Stimulated activated CD4-positive, alpha-beta T cell treated with anti-CD3 and anti-CD28 coated beads, Interleukin-1b, Interleukin-23, amount 100 ng/mL, for 4 hours (primary cell): Measurements from ENCODE around the gene RIOK1.
A peak's percentile ranks its signal among the peaks of the same experiment; 100 is the strongest.
"Not testable (repeated sequence)": the region's sequence is repeated elsewhere in the genome, so short reads cannot be mapped to it uniquely, and the experiment has no call there.

Source experiments
- DNase-seq, 2 donors: peaks; one replicate each; pipeline ENCODE4 v3.0.0-alpha.2; 2020; ENCODE audit warnings: low read depth in 2 of 2

Gene RIOK1

DNA sequence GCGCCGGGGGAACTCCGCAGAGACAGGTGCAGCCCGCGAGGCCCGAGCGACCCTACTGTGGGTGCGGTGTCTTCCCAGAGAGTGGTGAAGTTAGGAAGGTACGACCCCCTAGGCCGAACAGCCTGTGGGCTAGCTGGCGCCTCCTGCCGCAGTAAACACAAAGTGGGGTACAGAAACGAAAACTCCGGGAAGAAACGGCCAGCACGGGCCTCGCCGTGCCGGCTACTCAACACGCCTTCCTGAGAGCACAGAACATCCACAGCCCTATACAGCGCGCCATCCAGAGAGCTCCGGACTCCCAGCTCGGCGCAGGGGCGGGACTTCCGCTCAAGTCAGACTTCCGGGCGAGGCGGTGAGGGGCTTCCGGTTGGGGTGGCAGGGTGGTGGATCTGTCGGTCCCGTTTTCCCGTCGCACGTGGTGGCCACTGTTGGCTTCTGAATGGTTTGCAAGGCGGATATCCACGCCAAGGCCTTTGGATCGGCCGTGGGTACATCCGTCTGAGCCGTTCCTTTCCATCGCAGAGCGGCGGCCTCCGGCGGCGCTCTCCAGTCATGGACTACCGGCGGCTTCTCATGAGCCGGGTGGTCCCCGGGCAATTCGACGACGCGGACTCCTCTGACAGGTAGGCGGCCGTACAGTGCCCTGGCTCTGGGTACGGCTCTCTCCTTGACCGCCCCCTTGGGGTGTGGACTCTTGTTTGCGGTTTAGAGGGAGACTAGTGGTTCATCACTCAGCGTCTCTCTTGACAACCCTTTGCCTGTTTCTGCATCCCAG is at the start of gene RIOK1, which contains the start of gene CAGE1:
Gene RIOK1 (plus strand): TSS at position 358 of the 775 bp plus-strand sequence. CDS start 195 bp downstream, at position 553.
Gene CAGE1 (minus strand): TSS at position 292 of the 775 bp plus-strand sequence. CDS start 2,569 bp downstream, outside the sequence.
- peak; percentile 92 for DNase-seq

DNA sequence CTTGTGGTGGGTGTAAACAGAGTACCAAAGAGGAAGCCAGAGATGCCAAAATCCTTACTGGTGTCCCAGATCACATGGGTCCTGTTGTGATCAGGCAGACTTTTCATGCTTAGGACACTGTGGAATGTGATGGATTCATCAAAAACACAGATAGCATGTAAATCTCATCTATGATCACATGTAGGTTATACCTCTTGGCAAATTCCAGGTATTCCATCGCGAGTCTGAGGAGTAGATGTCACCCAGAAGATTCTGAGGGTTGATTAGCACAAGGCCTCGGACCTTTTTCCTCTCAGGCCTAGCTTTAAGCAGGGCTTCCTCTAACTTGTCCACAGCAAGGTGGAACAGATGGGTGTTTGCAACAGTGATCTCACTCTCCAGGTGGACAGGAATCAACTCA is 48.3 kb upstream of the RIOK1 start:
- no peak for DNase-seq

DNA sequence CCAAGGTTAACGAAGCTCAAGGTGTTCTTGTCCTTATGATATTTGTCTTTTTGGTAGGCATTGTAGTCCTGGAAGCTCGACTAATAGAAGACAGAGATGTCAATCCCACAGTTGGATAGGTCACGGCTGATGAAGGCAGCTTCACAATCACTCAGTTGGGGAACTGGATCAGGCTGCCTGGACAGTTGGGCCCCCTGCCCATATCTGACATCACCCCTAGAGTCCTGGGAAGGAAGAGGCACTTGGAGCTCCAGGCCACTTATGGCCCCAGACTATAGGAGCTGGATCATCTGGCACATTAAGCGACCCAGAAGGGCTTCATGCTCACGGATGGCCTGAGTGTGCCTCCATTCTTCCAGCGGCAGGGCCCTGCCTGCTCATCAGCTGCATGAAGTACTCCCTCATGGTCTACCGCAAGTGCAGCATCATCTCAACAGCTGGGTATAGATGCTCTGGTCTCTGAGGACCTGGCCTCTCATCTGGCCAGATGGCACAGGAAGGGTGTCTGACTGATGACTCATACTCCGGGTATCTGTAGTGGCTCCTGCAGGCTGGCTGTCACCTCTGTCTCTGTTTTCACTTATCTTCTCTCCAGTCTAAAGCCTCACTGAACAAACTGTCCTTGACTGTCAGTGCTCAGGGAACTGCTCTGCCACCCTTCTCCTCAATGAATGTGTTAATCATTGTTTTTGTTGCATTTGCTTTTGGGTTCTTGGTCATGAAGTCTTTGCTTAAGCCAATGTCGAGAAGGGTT is 47.4 kb upstream of the RIOK1 start:
- no peak for DNase-seq

DNA sequence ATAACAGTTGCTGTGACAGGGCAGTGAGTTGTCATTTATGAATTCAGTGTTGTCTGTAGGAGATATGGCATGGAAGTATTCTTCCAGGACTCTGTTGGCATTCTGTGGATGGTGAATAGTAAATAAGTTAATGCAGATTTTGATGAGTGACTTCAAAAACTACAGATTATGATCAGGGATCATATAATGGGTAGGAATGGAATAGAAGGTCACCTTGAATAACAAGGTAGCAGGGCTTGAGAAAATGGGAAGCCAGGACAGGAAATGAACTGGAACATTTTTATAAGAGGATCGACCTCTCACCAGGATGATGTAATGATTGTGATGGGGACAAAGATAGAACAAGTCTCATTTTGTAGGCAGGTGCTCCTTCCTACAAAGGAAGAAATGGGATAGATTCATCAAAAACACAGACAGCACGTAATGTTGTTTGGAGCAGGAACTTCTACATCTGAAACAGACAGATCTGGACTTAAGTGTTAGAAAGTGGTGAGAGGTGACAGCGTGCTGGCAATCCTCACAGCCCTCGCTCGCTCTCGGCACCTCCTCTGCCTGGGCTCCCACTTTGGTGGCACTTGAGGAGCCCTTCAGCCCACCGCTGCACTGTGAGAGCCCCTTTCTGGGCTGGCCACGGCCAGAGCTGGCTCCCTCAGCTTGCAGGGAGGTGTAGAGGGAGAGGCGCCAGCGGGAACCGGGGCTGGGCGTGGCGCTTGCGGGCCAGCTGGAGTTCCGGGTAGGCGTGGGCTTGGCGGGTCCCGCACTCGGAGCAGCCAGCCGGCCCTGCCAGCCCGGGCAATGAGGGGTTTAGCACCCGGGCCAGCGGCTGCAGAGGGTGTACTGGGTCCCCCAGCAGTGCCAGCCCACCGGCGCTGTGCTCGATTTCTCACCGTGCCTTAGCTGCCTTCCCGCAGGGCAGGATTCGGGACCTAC is 45.8 kb upstream of the RIOK1 start:
- no peak for DNase-seq

DNA sequence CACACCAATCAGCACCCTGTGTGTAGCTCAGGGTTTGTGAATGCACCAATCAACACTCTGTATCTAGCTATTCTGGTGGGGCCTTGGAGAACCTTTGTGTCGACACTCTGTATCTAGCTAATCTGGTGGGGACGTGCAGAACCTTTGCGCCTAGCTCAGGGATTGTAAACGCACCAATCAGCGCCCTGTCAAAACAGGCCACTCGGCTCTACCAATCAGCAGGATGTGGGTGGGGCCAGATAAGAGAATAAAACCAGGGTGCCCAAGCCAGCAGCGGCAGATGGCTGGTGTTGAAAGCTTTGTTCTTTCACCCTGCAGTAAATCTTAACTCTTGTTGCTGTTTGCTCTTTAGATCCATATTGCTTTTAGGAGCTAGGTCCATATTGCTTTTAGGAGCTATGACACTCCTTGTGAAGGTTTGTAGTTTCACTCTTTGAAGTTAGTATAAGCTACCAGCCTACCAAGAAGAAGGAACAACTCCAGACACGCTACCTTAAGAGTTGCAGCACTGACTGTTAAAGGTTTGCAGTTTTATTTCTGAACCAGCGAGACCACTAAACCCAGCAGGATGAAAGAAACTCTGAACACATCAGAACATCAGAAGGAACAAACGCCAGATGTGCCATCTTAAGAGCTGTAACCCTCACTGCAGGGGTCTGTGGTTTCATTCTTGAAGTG is 44.7 kb upstream of the RIOK1 start:
- DNase-seq = not testable (repeated sequence)

DNA sequence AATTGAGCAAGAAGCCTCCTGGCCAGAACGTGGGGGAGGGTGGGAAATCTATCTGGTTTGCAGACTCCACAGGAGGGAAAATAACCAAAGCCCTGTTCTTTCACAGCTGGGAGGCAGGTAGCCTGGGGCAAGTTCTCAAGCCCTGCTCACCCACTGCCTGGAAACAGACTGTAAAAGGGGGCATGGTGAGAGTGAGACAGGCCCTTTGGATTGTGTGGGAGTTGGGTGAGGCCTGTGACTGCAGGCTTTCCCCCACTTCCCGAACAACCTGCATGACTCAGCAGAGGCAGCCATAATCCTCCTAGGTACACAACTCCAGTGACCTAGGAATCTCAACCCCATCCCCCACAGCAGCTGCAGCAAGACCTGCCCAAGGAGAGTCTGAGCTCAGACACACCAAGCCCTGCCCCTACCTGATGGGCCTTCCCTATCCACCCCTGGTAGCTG is 42.0 kb upstream of the RIOK1 start:
- not testable (repeated sequence) for DNase-seq

DNA sequence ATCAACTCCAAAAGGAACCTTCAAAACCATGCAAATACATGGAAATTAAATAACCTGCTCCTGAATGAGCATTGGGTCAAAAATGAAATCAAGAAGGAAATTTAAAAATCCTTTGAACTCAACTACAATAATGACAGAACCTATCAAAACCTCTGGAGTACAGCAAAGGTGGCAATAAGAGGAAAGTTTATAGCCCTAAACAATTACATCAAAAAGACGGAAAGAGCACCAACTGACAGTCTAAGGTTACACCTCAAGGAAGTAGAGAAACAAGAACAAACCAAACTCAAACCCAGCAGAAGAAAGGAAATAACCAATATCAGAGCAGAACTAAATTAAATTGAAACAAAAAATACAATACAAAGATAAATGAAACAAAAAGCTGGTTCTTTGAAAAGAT is 39.0 kb upstream of the RIOK1 start:
- not testable (repeated sequence) for DNase-seq

DNA sequence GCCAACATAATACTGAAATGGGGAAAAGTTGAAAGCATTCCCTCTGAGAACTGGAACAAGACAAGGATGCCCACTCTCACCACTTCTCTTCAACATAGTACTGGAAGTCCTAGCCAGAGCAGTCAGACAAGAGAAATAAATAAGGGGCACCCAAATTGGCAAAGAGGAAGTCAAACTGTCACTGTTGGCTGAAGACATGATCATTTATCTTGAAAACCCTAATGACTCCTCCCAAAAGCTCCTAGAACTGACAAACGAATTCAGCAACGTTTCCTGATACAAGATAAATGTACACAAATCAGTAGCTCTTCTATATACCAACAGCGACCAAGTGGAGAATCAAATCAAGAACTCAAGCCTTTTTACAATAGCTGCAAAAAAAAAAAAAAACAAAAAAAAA is 37.7 kb upstream of the RIOK1 start:
- DNase-seq = not testable (repeated sequence)

DNA sequence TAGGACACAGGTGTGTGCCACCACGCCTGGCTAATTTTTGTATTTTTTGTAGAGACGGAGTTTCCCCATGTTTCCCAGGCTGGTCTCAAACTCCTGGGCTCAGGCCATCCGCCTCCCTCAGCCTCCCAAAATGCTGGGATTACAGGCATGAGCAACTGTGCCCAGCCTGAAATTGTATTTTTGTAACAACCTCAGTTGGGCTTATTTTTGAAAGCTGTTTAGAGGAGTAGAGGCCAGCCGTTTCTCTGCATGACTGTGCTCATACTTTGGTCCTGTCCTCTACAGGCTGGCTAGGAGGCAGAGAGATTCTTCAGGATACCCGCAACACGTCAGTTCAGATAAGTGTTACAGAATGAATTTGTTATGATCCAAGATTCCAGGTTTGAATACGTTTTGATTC is 22.2 kb upstream of the RIOK1 start:
- no peak for DNase-seq

DNA sequence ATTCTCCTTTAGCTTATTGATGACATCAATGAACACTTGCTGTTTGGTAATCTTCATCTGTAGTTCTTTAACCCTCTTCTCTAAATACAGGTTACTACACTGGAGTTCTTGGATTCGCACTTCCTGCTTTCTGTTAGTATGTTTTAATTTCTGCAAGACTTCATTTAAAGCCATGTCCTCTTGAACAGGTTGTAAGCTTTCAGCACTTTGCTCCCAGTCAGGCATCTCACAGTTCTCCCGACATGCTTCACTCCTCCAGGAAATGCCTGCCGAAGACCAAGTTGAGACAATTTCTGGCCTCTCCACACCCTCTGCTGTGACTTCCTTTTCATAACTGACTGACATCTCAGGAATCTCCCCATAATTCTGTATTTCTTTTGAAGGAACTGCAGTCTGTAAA is 15.9 kb upstream of the RIOK1 start:
- no peak for DNase-seq

DNA sequence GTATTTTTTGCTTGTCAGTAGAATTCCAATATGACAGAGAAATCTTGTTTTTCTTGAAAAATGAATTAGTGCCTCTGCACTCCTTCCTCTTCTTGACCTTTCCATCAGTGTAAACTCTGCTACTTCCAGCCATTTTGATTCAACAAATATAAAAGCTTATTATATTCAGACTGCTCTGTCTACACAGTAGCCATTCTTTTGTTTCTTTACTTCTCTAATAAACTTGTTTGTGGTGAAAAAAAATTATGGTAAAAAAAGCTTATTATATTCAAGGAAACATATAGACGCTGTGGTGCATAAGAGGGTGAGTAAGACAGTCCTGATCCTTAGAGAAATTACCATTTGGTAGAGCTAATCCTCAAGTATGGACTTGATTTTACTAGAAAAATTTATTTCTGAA is 11.6 kb upstream of the RIOK1 start:
- no peak for DNase-seq

DNA sequence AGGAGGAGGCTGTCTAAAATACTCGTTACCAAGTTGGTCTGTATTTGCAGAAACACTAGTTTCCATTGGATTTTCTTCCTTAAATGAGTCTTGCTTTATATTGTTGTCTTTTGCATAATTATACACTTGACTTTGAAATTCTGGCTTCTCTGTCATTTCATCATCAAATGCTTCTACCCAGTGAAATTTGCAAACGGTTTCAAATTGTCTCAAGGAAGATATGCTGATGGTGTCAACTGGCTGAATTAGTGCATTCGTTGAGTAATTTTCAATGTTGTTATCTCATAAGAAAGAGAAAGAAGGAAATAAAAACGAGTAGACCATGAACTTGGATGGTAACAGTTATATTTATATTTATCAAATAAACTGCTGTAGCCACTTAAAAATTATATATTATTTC is 10.9 kb upstream of the RIOK1 start:
- DNase-seq = no peak

DNA sequence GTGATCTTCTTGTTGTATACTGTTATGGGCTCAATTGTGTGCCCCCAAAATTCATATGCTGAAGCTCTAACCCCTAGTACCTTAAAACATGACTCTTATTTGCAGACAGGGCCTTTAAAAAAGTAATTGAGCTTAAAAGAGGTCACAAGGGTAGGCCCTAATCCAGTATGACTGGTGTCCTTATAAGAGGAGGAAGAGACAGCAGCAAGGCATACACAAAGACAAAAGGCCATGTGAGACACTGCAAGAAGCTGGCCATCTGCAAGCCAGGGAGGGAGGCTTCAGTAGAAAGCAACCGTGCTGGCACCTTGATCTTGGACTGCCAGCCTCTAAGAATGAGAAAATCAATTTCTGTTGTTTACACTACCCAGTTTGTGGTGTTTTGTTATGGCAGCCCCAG is 8.5 kb upstream of the RIOK1 start:
- no peak for DNase-seq

DNA sequence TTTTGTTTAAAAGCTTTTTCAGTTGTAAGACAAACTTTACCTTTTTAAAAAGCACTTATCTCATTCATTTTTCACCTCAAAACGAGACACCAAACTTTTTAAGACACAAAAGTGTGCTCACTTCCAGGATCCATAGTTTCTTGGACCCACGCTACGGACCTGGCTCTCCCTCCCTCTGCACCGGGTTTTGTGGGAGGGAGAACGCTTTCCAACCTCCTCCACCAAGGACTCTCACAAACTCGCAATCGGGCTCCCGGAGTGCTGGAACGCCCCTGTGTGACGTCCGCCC is 502 bp upstream of the RIOK1 start:
- no peak for DNase-seq

DNA sequence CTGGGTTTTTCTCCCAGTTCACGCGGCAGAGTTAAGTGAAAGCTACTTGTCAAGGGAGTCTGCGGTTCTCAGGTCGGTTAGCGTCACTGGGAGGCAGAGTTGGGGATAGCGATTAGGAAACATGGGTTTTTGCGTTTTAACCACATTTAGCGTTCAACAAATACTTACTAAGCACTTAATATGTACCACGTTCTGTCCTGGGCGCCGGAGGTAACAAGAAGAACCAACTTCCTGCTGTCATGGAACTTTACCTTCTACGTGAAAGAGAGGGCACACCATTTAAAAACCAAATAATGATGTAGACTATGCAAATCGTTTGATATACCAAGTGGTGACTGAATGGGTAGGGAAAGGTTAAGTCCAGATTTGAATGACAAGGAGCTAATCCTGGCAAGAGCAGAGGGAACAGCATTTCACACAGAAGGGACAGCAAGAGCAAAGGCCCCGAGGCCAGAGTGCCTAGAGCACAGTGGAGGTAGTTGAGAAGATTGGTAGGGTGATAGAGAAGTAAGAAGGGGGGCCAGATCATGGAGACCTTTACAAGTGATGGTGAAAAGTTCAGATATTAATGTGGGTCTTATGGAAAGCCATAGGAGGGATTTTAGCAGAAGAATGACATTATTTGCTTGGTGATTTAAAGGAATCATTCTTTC is 744 bp downstream of the RIOK1 start:
- DNase-seq = peak in 1 of 2 donors; percentile 27

DNA sequence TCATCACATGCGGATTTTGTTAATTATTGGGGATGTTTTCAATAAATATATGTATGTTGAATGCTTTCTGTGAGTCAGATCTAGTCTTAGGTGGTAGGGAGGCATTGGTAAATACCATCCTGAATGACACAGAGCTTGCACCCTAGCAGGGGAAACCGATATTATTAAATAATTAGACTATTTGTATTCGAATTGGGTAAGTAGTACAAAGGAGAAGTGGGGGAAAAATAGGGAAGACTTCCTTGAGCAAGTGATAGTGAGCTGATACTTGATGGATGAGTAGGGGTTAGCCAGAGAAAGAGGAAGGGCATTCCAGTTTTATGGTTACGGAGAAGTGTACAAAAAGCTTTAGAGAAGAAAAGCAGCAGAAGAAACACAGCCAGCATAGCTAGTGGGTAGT is 1.5 kb downstream of the RIOK1 start:
- DNase-seq = no peak

DNA sequence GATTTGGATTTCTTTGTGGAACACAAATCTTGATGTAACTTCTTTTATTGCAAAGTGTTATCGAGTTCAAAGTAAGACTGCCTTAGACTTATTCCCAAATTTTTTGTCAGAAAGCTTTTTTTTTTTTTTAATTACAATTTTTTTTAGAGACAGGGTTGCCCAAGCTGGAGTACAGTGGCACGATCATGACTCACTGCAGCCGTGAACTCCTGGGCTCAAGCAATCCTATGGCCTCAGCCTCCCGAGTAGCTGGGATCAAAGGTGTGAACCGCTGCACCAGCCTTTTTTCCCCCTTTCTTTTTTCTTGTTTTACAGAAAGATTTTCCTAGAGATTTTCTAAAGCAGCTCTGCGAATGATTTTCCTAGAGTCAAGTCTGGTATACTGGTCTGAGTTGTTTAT is 2.8 kb downstream of the RIOK1 start:
- DNase-seq = no peak

DNA sequence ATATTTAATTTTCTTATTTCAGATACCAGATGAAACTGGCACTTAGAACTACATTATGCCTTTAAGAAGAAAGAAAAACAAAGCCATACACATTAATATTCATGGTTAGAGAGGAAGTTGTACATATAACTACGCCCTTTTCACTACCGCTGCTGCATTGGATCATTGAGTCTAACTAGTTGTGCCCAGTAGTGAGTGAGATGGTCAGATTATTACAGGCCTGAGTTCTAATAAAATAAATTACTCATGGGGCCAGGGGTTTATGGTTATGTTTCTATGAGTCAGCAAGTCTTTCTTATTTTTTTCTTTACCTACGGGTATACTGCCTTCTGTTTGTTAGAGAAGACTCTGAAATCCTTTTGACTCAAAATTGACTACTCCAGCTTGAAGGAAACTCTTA is 11.5 kb downstream of the RIOK1 start:
- DNase-seq = no peak

DNA sequence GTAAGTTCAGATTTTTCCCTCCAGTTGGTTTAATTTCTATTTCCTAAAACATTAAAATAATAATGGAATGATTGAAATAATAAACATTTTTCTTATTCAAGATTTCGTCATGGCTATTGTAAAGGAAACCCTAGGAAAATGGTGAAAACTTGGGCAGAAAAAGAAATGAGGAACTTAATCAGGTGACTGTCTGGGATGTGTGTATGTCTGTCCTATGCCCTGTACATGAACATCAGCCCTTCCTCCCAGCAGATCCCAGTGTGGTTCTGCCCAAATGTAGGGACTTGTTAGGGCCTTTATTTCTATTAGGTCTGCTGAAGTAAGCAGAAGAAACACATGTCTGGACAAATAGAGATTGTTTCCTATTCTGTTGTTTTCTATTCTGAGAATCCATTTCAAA is 13.1 kb downstream of the RIOK1 start:
- no peak for DNase-seq

DNA sequence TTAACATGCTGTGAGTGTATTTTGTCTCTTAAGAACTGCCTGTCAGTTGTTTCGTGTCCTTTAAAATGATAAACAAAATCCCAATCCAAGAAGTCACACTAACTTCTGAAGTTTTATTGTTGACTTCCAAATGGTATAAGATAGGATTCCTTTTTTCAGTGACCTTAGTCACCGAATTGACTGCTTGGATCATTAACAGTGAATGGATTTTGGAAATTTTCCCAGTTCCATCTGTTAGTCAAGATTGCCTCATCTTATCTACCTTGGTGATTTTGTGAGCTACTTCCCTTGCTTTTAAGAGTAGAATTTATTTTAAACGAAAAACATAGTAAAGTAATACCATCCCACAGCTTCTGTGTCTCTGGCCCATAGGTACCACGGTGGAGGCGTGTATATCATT is 14.9 kb downstream of the RIOK1 start:
- no peak for DNase-seq

DNA sequence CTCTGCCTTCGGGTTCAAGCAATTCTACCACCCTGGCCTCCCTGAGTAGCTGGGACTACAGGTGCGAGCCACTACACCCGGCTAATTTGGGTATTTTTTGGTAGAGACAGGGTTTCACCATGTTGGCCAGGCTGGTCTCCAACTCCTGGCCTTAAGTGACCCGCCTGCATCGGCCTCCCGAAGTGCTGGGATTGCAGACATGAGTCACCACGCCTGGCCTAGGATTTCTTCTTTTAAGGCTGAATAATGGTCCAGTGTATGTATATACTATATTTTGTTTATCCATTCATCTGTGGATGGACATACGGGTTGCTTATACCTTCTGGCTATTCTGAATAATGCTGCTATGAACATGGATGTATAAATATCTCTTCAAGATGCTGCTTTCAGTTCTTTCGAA is 17.1 kb downstream of the RIOK1 start:
- DNase-seq = no peak
